ENCODE data around the gene CCNF.

DNA sequence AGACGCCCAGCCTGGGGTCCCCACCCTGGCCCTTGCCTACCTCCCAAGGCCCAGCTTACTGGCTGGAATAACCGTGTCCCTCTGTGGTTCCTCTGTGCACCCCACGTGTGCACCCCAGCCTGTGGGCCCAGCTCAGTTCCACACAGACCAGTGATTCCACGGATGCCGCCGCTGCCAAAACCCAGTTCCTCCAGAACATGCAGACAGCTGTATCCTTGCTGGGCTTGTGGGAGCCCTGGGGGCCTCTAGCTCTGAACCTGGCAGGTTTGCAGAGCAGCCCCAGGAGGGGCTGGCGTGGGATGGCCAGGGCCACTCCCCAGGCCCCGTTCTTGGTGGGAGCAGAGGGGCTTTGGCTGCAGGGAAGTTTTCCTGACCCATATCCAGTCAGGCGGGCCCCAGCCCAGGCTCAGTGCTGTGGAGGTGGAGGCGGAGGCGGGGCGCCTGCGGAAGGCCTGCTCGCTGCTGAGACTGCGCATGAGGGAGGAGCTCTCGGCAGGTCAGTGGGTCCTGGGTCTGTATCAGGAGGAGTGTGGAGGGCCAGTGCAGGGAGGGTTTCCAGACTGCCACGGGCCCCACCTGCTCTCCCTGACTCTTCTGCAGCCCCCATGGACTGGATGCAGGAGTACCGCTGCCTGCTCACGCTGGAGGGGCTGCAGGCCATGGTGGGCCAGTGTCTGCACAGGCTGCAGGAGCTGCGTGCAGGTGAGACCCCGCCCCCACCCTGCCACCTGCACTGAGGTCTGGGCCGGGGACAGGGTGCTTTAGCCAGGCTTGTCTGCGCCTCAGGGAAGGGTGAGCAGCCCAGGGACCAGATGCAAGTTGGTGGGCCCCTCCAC lies 33.0 kb downstream of the CCNF start:
- TF ChIP-seq RAD21 (IDR thresholded peaks at IDR 0.05) (no peak), GABPA (IDR thresholded peaks at IDR 0.05 in 1 of 2, conservative IDR thresholded peaks at IDR 0.05 in 1 of 2) (no peak), EGR1 (IDR thresholded peaks at IDR 0.05; ENCODE audit: low read depth in 2 of 2) (no peak), JUND (IDR thresholded peaks at IDR 0.05) (no peak), FOXA1 (IDR thresholded peaks at IDR 0.05) (no peak), SP1 (IDR thresholded peaks at IDR 0.05) (no peak), YY1 (IDR thresholded peaks at IDR 0.05) (no peak), HNF4G (IDR thresholded peaks at IDR 0.05) (no peak), TAF1 (conservative IDR thresholded peaks at IDR 0.05) (no peak)
- TF ChIP-seq, protein P1, sequence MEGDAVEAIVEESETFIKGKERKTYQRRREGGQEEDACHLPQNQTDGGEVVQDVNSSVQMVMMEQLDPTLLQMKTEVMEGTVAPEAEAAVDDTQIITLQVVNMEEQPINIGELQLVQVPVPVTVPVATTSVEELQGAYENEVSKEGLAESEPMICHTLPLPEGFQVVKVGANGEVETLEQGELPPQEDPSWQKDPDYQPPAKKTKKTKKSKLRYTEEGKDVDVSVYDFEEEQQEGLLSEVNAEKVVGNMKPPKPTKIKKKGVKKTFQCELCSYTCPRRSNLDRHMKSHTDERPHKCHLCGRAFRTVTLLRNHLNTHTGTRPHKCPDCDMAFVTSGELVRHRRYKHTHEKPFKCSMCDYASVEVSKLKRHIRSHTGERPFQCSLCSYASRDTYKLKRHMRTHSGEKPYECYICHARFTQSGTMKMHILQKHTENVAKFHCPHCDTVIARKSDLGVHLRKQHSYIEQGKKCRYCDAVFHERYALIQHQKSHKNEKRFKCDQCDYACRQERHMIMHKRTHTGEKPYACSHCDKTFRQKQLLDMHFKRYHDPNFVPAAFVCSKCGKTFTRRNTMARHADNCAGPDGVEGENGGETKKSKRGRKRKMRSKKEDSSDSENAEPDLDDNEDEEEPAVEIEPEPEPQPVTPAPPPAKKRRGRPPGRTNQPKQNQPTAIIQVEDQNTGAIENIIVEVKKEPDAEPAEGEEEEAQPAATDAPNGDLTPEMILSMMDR (IDR thresholded peaks at IDR 0.05; ENCODE audit: low read depth, low read length, missing input control): no peak
- TF ChIP-seq, protein P2, sequence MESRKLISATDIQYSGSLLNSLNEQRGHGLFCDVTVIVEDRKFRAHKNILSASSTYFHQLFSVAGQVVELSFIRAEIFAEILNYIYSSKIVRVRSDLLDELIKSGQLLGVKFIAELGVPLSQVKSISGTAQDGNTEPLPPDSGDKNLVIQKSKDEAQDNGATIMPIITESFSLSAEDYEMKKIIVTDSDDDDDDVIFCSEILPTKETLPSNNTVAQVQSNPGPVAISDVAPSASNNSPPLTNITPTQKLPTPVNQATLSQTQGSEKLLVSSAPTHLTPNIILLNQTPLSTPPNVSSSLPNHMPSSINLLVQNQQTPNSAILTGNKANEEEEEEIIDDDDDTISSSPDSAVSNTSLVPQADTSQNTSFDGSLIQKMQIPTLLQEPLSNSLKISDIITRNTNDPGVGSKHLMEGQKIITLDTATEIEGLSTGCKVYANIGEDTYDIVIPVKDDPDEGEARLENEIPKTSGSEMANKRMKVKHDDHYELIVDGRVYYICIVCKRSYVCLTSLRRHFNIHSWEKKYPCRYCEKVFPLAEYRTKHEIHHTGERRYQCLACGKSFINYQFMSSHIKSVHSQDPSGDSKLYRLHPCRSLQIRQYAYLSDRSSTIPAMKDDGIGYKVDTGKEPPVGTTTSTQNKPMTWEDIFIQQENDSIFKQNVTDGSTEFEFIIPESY (IDR thresholded peaks at IDR 0.05): no peak
- TF ChIP-seq, protein P3, sequence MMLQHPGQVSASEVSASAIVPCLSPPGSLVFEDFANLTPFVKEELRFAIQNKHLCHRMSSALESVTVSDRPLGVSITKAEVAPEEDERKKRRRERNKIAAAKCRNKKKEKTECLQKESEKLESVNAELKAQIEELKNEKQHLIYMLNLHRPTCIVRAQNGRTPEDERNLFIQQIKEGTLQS (IDR thresholded peaks at IDR 0.05): no peak
- TF ChIP-seq, protein P4, sequence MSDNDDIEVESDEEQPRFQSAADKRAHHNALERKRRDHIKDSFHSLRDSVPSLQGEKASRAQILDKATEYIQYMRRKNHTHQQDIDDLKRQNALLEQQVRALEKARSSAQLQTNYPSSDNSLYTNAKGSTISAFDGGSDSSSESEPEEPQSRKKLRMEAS (IDR thresholded peaks at IDR 0.05): no peak
- TF ChIP-seq, protein P5, sequence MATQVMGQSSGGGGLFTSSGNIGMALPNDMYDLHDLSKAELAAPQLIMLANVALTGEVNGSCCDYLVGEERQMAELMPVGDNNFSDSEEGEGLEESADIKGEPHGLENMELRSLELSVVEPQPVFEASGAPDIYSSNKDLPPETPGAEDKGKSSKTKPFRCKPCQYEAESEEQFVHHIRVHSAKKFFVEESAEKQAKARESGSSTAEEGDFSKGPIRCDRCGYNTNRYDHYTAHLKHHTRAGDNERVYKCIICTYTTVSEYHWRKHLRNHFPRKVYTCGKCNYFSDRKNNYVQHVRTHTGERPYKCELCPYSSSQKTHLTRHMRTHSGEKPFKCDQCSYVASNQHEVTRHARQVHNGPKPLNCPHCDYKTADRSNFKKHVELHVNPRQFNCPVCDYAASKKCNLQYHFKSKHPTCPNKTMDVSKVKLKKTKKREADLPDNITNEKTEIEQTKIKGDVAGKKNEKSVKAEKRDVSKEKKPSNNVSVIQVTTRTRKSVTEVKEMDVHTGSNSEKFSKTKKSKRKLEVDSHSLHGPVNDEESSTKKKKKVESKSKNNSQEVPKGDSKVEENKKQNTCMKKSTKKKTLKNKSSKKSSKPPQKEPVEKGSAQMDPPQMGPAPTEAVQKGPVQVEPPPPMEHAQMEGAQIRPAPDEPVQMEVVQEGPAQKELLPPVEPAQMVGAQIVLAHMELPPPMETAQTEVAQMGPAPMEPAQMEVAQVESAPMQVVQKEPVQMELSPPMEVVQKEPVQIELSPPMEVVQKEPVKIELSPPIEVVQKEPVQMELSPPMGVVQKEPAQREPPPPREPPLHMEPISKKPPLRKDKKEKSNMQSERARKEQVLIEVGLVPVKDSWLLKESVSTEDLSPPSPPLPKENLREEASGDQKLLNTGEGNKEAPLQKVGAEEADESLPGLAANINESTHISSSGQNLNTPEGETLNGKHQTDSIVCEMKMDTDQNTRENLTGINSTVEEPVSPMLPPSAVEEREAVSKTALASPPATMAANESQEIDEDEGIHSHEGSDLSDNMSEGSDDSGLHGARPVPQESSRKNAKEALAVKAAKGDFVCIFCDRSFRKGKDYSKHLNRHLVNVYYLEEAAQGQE (IDR thresholded peaks at IDR 0.05): no peak
